GM18499 (cell line): ENCODE data around the gene ANKFN1.

Source experiments
- ATAC-seq: cut with Tn5 transposase; IDR thresholded peaks from one replicate; pipeline ENCODE4 v1.9.1; 2021; ENCODE audit warnings: moderate number of reproducible peaks; ENCODE audit not compliant: insufficient read depth, unreplicated experiment

Gene ANKFN1

GRCh38 chr17:56177361-56177760 is 24.1 kb downstream of the ANKFN1 start:
- no peak for ATAC-seq

- no peak for ATAC-seq
These were observed 24.9 kb downstream of the ANKFN1 start for GRCh38 chr17:56178203-56178602.

DNA sequence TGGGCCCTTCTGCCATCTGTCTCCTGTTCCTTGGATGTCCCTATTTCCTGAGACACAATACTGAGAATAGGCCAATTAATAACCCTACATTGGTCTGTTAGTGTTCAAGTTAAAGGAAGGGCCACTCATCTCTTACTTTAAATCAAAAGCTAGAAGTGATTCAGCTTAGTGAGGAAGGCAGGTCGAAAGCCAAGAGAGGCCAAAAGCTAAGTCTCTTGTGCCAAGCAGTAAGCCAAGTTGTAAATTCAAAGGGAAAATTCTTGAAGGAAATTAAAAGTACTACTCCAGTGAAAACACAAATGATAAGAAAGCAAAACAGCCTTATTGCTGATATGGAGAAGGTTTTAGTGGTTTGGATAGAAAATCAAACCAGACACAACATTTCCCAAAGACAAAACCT is 28.8 kb downstream of the ANKFN1 start:
- ATAC-seq: no peak

DNA sequence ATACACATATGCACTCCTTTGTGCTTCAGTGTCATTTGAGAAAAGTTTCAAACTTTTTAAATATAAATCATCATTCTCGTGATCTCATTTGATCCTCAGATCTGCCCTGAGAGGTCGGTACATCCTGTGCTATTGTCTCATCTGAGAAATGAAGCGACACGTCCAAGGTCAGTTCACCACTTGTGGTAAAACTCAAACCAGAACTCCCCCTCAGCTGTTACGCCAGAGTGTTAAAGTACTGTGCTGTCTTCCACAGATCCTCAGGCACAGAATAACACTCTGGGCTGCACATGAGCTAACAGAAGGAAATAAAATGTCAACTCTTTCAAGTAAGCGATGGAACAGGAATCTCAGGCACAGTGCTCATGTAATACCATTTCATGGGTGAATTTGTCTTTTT is 31.4 kb downstream of the ANKFN1 start:
- ATAC-seq: no peak

GRCh38 chr17:56185491-56186221 is 32.4 kb downstream of the ANKFN1 start:
- ATAC-seq: no peak

DNA sequence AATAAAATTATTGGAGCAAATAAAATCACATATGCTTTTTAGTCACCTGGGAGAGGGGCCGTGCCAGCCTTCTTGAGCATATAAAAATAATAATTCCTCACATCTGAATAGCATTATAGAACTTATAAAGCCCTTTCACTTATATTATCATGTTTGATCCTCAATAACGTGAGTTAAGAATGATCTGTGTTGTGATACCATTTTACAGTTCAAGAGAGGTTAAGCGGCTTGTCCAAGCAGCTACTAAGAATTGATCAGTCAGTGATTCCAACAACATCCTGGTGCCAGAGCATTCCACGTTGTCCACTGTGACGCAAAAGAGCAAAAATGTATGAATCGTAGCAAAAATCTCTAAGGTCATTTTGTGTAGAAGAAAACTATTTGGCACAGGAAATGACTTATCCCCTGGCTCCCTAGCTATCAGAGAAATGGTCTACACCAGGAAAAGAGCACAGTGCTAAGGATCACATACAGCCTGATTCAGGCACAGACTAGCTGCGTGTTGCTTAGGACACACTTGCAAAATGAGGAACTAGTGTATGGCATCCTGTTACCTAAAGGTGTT is 33.0 kb downstream of the ANKFN1 start:
- ATAC-seq: no peak

GRCh38 chr17:56203430-56203829 is 50.2 kb downstream of the ANKFN1 start:
- ATAC-seq: no peak

- ATAC-seq: no peak
These were observed 53.1 kb downstream of the ANKFN1 start for GRCh38 chr17:56206351-56206750.

- no peak for ATAC-seq
These were observed 59.8 kb downstream of the ANKFN1 start for GRCh38 chr17:56213031-56213430.

DNA sequence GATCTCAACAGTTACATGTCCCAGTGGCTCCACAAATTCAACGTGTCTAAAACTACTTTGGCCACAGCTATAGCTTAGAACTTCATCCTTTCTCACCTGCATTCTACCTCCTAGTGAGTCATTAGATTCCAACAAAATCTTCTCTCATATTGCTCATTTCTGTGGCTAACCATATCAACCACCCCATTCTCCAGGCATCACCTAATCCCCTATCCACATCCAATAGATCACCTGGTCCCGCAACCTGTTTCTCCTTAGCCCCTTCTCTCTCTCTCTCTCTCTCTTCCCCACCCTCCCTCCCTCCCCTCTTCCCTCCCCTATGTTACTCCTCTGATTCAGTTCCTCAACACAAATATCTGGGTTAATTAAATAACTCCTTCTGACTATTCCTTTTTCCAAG is 64.6 kb downstream of the ANKFN1 start:
- ATAC-seq: no peak

- no peak for ATAC-seq
These were observed 69.0 kb downstream of the ANKFN1 start for GRCh38 chr17:56222255-56222654.

- no peak for ATAC-seq
These were observed 77.4 kb downstream of the ANKFN1 start for GRCh38 chr17:56230660-56231059.

DNA sequence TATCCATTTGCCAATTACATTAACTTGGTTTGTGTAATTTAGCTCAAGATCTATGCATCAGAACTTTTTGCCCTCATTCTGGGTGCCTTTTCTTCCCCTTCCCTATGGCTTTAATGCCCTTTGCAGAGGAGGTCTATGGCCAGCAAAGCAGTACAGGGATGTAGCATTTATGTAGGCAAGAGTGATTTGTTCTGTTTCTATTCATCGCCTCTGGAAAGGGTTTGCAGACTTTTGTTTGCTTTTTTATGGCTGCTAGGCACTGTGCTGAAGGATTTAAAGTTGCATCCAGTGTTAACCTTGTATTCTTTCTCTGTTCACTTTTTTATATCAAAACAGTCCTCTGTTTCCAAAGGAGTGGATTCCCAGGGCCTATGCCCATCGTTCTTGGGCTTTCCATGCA is 78.0 kb downstream of the ANKFN1 start:
- ATAC-seq: no peak

DNA sequence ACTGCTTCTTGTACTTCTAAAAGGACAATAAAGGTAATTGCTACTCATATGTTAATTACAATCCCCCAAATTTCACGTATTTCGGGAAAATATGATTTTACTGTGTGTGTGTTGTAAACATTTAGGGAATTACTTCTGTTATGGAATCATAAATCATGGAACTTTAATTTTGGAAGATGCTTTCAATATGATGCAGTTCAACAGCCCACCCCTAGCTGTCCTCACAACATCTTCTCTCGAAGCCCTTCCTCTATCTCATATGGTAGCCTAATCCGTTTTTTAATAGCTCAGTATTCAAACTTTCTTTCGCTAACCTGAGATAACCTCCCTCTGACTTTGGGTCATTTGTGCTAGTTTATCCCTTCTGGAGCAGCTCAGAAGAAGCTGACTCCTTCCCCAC is 78.4 kb downstream of the ANKFN1 start:
- ATAC-seq: no peak

- ATAC-seq: no peak
These were observed 91.1 kb downstream of the ANKFN1 start for GRCh38 chr17:56244268-56244890.

DNA sequence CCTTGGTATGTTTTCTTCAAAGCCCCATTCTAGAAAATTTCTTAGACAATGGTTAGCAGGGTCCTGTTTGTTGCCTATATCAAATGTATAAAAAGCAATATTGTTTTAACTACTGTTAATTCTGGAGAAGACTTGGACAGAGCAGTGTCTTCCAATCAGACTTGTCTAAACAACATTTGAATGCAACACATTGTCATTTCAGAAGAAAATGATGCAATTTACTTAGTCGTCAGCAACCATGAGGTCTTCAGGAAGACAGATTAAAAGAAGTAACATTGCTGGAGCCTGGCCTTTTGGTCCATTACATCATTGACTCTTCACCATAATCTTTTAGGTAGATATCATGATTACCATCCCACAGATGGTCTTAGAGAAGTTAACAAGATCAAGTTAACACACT is 94.5 kb downstream of the ANKFN1 start:
- no peak for ATAC-seq

- no peak for ATAC-seq
These were observed 103.8 kb downstream of the ANKFN1 start for GRCh38 chr17:56257075-56257474.

DNA sequence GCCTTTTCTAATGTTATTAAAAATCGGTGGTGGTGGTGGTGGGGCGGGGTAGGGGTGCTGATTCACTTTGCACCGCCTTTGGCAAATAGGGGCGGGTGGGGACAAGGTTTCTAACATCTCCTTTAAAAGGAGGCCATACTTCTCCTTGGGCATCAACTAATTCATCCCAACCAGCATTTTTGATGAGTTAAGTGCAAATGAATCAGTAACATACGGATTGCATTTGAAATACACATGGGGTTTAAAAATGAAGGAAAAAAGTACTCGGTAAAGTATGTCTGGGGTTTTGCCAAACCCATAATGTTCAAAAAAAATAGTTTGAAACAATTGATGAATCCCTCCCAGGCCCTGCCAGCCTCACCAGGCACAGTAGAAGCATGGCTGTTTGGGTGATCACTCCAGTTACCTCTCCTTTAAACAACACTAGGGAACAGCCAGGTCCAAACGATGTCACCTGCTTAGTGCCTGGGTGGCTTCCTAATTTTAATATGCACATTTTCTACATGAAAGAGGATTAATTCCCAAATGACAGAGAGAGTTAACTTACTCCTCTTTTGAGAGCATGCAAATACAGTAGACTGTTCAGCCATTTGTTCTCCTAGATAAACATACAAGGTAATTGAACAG is 107.2 kb downstream of the ANKFN1 start:
- ATAC-seq: no peak

DNA sequence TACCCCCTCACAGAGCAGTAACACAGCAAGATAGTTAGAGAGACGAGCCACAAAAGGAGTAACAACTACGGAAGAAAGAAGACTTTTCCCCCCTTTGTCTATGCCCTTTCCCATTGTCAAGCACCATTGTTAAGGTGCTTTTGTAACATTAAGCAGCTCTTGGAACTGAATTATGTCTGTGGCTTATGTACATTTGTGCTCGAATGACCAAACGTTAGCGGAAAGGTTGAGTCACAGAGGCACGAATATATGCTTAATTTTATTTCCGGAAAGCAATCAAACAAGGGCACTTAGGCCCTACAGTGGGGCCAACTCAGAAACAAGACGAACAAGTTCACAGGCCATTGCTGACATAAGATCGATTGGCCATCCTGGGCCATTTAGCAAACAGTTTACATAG is 109.5 kb downstream of the ANKFN1 start:
- ATAC-seq: no peak

- no peak for ATAC-seq
These were observed 116.5 kb downstream of the ANKFN1 start for GRCh38 chr17:56269556-56270389.

DNA sequence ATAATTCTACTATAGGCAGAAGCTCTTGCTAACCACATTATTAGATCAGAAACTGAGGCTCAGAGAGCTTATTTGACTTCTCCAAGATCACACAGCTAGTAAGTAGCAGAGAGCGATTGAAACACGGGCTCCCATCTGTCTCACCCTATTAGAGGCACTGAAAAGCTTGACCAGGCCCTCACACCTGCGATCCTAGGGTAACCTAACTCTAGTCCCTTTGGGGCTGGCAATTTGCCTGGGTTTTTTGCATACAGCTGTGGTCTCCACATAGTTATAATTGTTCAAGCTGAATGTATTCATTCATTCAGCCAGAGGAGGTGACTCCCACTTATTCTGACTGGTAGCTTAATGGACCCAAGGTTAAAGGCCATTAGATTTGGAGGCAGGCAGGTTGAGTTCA is 121.2 kb downstream of the ANKFN1 start:
- ATAC-seq: no peak
